ENCODE results near the gene FOXK2.

DNA sequence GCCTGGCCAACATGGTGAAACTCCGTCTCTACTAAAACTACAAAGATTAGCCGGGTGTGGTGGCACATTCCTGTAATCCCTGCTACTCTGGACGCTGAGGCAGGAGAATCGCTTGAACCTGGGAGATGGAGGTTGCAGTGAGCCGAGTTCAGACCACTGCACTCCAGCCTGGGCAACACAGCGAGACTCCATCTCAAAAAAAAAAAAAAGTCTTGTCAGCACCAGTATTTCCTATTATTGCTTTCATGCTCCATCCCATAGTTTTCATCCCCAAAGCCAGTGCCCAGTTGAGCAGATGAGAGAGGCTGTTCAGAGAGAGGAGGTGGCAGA is 70.3 kb downstream of the FOXK2 start:
- TF ChIP-seq POLR2AphosphoS5 (IDR thresholded peaks at IDR 0.05; ENCODE audit: borderline replicate concordance, low read depth, low read length) (no peak), FOXP2 (optimal IDR thresholded peaks at IDR 0.05; ENCODE audit: control extremely low read depth, extremely low read length, insufficient read depth) (no peak)
